ENCODE measurements around the gene FOXC2.

DNA sequence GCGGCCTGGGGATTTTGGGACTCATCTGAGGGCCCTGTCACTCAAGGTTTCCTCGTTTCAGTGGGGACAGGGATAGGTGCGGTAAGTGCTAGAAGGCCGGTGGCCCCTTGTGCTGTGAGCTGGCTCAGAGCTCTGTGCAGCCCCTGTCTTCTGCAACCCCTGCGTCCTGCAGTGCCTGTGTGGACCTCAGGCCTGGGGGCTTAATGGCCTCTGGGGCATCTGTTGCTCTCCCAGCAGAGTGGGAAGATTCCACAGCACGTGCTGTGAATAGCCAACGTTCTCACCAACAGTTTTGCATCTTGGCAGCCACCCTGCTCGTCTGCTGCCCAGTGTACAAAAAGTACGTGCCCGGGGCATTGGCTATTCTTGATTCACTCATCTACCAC lies 4.9 kb downstream of the FOXC2 start:
- TF ChIP-seq ESRRG (CRISPR knock-in tag; IDR thresholded peaks at IDR 0.05) (no peak), ZNF565 (CRISPR knock-in tag; conservative IDR thresholded peaks at IDR 0.05; ENCODE audit: low read depth) (no peak), PATZ1 (CRISPR knock-in tag; IDR thresholded peaks at IDR 0.05; ENCODE audit: borderline replicate concordance) (no peak), ZFP3 (CRISPR knock-in tag; IDR thresholded peaks at IDR 0.05) (no peak), SNAI2 (CRISPR knock-in tag; IDR thresholded peaks at IDR 0.05) (no peak), ZNF70 (CRISPR knock-in tag; IDR thresholded peaks at IDR 0.05) (no peak), OSR1 (CRISPR knock-in tag; IDR thresholded peaks at IDR 0.05) (no peak), CSRNP3 (CRISPR knock-in tag; IDR thresholded peaks at IDR 0.05) (no peak), CSDC2 (CRISPR knock-in tag; IDR thresholded peaks at IDR 0.05) (no peak), TOX (CRISPR knock-in tag; IDR thresholded peaks at IDR 0.05; ENCODE audit: borderline replicate concordance) (no peak), BACH2 (CRISPR knock-in tag; IDR thresholded peaks at IDR 0.05; ENCODE audit: borderline replicate concordance) (no peak), GLIS3 (CRISPR knock-in tag; IDR thresholded peaks at IDR 0.05) (no peak)
